Endothelial cell of umbilical vein (primary cell): ENCODE measurements around the gene GSPT1. TPM values are rescaled to one million over a fixed set of nuclear protein-coding genes. Genes with fewer than 3 reads are reported as not detected.

Source experiments
- BruUV-seq: library from RNA; stranded (reverse); fragments of 400-500 nt; replicated peaks from 2 replicates; lab custom pipeline; 2021; lab: Mats Ljungman, UMichigan
- CTCF ChIA-PET: fragments of 300-600, 350-600 bp; sonication (Branson Sonifier 250); formaldehyde crosslinking; loops from one replicate; lab custom pipeline; 2021; ENCODE audit warnings: antibody characterized with exemption, inconsistent platforms; lab: Charles Lee
- POLR2A ChIA-PET: fragments of 300-600, 350-600 bp; sonication (Branson Sonifier 250); formaldehyde crosslinking; loops from one replicate; lab custom pipeline; 2021; ENCODE audit warnings: antibody characterized with exemption, inconsistent platforms; lab: Charles Lee
- DNase-seq: peaks from one replicate; pipeline ENCODE4 v3.0.0-alpha.2; 2011; ENCODE audit warnings: low read depth, low spot score
- FAIRE-seq: peaks from 2 replicates; lab custom pipeline; 2011; peaks lifted over from hg19 to GRCh38; lab: Jason Lieb, UNC
- H2AFZ ChIP-seq: 2 replicates; pipeline ENCODE4 v1.6.0; 2012; ENCODE audit warnings: low read depth, low read length, control low read depth, inconsistent platforms
- H3K27ac ChIP-seq: 2 replicates; pipeline ENCODE4 v1.5.1; 2011; ENCODE audit warnings: low read depth, mild to moderate bottlenecking, control low read depth, low read length, moderate library complexity; ENCODE audit not compliant: insufficient read depth
- H3K27me3 ChIP-seq, 2 experiments: 2 replicates each; pipeline versions ENCODE4 v1.6.0 to v1.6.1; 2011; ENCODE audit warnings: low read length in 2 of 2, mixed read lengths in 1 of 2; ENCODE audit not compliant: control insufficient read depth in 2 of 2, insufficient read depth in 2 of 2
- H3K36me3 ChIP-seq, 2 experiments: 2 replicates in 1 of 2; 3 replicates in 1 of 2; pipeline ENCODE4 v1.5.1; 2011; ENCODE audit warnings: low read length in 2 of 2, mild to moderate bottlenecking in 1 of 2, moderate library complexity in 1 of 2; ENCODE audit not compliant: control insufficient read depth in 2 of 2, insufficient read depth in 2 of 2; ENCODE audit errors: extremely low read depth in 1 of 2
- H3K4me1 ChIP-seq: 3 replicates; pipeline ENCODE4 v1.5.1; 2011; ENCODE audit warnings: mild to moderate bottlenecking, low read length; ENCODE audit not compliant: control insufficient read depth, insufficient read depth; ENCODE audit errors: extremely low read depth
- H3K4me2 ChIP-seq: 2 replicates; pipeline ENCODE4 v1.6.1; 2011; ENCODE audit warnings: low read length, control low read depth, mixed read lengths; ENCODE audit not compliant: insufficient read depth
- H3K4me3 ChIP-seq, 3 experiments: fragments of 200-600 bp in 1 of 3; sonication (generic), shearing (Covaris generic) in 1 of 3; replicated peaks in 1 of 3; 2 replicates each; pipeline ENCODE4 v1.5.1; 2011 to 2016; ENCODE audit warnings: control low read depth in 3 of 3, low read length in 3 of 3, mild to moderate bottlenecking in 2 of 3, inconsistent platforms in 1 of 3, low read depth in 1 of 3, moderate library complexity in 1 of 3; ENCODE audit not compliant: insufficient read depth in 1 of 3
- H3K79me2 ChIP-seq: 2 replicates; pipeline ENCODE4 v1.6.0; 2012; ENCODE audit warnings: low read length, inconsistent platforms; ENCODE audit not compliant: control insufficient read depth, insufficient read depth
- H3K9ac ChIP-seq: replicated peaks from 2 replicates; pipeline ENCODE3; 2011; ENCODE audit warnings: low read length, control low read depth; ENCODE audit not compliant: insufficient read depth; ENCODE audit errors: extremely low read depth
- H3K9me1 ChIP-seq: replicated peaks from 3 replicates; pipeline ENCODE4 v1.6.0; 2011; ENCODE audit warnings: mild to moderate bottlenecking, low read length; ENCODE audit not compliant: control insufficient read depth, insufficient read depth; ENCODE audit errors: extremely low read depth
- H3K9me3 ChIP-seq: replicated peaks from 2 replicates; pipeline ENCODE4 v1.5.1; 2012; ENCODE audit warnings: low read length, inconsistent platforms; ENCODE audit not compliant: control insufficient read depth, insufficient read depth
- H4K20me1 ChIP-seq: replicated peaks from 2 replicates; pipeline ENCODE3; 2011; ENCODE audit warnings: mild to moderate bottlenecking, low read length; ENCODE audit not compliant: control insufficient read depth, insufficient read depth; ENCODE audit errors: extremely low read depth
- CTCF ChIP-seq, 2 donors: IDR thresholded peaks; 1 replicate in 1 of 2; 2 replicates in 1 of 2; pipeline ENCODE4 v1.5.1; 2011; ENCODE audit warnings: low read length in 2 of 2, mild to moderate bottlenecking in 2 of 2, moderate library complexity in 2 of 2, control low read depth in 1 of 2, inconsistent platforms in 1 of 2, low read depth in 1 of 2; ENCODE audit not compliant: insufficient read depth in 1 of 2; ENCODE audit errors: extremely low read depth in 1 of 2
- EZH2 ChIP-seq: IDR thresholded peaks from 2 replicates; pipeline ENCODE4 v1.6.1; 2012; ENCODE audit warnings: borderline replicate concordance, low read depth, mild to moderate bottlenecking, moderate library complexity, low read length, inconsistent platforms; ENCODE audit not compliant: severe bottlenecking
- FOS ChIP-seq: IDR thresholded peaks from 2 replicates; pipeline ENCODE4 v1.6.1; 2011; ENCODE audit warnings: mild to moderate bottlenecking, low read length, moderate library complexity, borderline replicate concordance; ENCODE audit not compliant: insufficient read depth
- GATA2 ChIP-seq: IDR thresholded peaks from 2 replicates; pipeline ENCODE4 v1.7.0; 2011; ENCODE audit warnings: low read depth, mild to moderate bottlenecking, moderate library complexity, mixed read lengths, low read length; ENCODE audit not compliant: insufficient read length, insufficient read depth
- JUN ChIP-seq: IDR thresholded peaks from 2 replicates; pipeline ENCODE4 v1.6.1; 2011; ENCODE audit warnings: borderline replicate concordance, low read depth; ENCODE audit not compliant: insufficient read length, insufficient read depth
- MAX ChIP-seq: IDR thresholded peaks from 2 replicates; pipeline ENCODE4 v1.6.1; 2011; ENCODE audit not compliant: insufficient read depth, insufficient read length
- MYC ChIP-seq: IDR thresholded peaks from one replicate; pipeline ENCODE4 v1.6.1; 2011; ENCODE audit warnings: mild to moderate bottlenecking, low read depth, low read length
- POLR2A ChIP-seq: IDR thresholded peaks from 2 replicates; pipeline ENCODE4 v1.6.1; 2012; ENCODE audit warnings: low read depth, mild to moderate bottlenecking, control low read depth, low read length
- dilution Hi-C: fragments of 300-500 bp; cut with MboI; formaldehyde crosslinking; loops from one replicate; pipeline ENCODE4 v1.15.0; 2019; ENCODE audit warnings: low sequenced_read_pairs; ENCODE audit not compliant: extremely low pct_ligation_motif_present
- intact Hi-C: fragments of 100-400 bp; cut with micrococcal nuclease; formaldehyde crosslinking; loops from one replicate; pipeline ENCODE4 v1.10.0; 2022
- polyA plus RNA-seq, 4 experiments: library from polyadenylated mRNA; depleted of rRNA in 3 of 4; stranded (reverse) in 3 of 4; unstranded in 1 of 4; fragments of >200 nt; gene quantifications; 2 replicates each; pipeline versions ENCODE4 v1.2.1 to v1.2.3, GENCODE V29; 2011 to 2012; ENCODE audit warnings: missing spikeins in 1 of 4
- total RNA-seq: library from RNA; stranded (reverse); gene quantifications from 2 replicates; pipeline ENCODE4 v1.2.3, GENCODE V29; 2021

The GSPT1 gene
- total and polyA plus RNA-seq, 2 donors (not counting 3 experiments of a cell fraction or from before 2014, with no cell fraction given) = 40.3 to 152 TPM

- H3K27me3 ChIP-seq = peaks cover 0 to 2% of the 10 kb centered on the region in 2 experiments
- peak overlapping the region; percentile 73 for H3K4me2 ChIP-seq
- no peaks in the 10 kb centered on the region for H3K9me1 ChIP-seq
- H3K9me3 ChIP-seq = no peaks in the 10 kb centered on the region
- peaks cover 24% of the 10 kb centered on the region for H3K4me1 ChIP-seq
- BruUV-seq = TSS peak; percentile 48
- no peaks in the 10 kb centered on the region for H3K36me3 ChIP-seq
- H2AFZ ChIP-seq = peak overlapping the region; percentile 83
- H4K20me1 ChIP-seq = peaks cover 9% of the 10 kb centered on the region
- peaks cover 40% of the 10 kb centered on the region for H3K79me2 ChIP-seq
- peak overlapping the region; percentile 25 for H3K9ac ChIP-seq
- TF ChIP-seq CTCF (IDR thresholded peaks at IDR 0.05; ENCODE audit: extremely low read depth in 1 of 2, insufficient read depth in 1 of 2, low read depth in 1 of 2, low read length in 2 of 2) = no peak
- TF ChIP-seq EZH2 = no peak
- TF ChIP-seq JUN = peak; percentile 25
- no peak for TF ChIP-seq MYC
- TF ChIP-seq MAX = no peak
- TF ChIP-seq GATA2 = no peak
- no peak for TF ChIP-seq FOS
- TF ChIP-seq POLR2A = no peak
- no peak overlapping the region for H3K27ac ChIP-seq
- FAIRE-seq (peak; percentile 4), DNase-seq (no peak)
- intact Hi-C loops (loop anchor here (1.0 to 5.0 kb wide), 2 partner anchors 65 to 76 kb away; partner anchors contain the start of gene RSL1D1), dilution Hi-C loops (no loop called here)
- peak overlapping the region; percentile 29 to 63 (median 40) for H3K4me3 ChIP-seq
- ChIA-PET CTCF (interaction anchor here (1.5 to 4.7 kb wide), 3 partner anchors 119 to 179 kb away, joined by 3 to 24 read pairs (median 5); partner anchors contain the start of gene ZC3H7A), POLR2A (no interaction called here)
Measured at GRCh38 chr16:11916524-11917285, 949 bp upstream of the GSPT1 start.
